Measurements from ENCODE around the gene RBAK. TPM values are rescaled to one million over a fixed set of nuclear protein-coding genes. Genes with fewer than 3 reads are reported as not detected.

The RBAK gene
- total RNA-seq, 2 experiments from 2014 or later: 11.0 to 12.4 TPM

- peaks cover 17% of the 10 kb centered on the region for H3K27me3 Mint-ChIP-seq
- ChIA-PET CTCF (no interaction called here), POLR2A (no interaction called here)
- H3K4me1 Mint-ChIP-seq (ENCODE audit: low read depth): peaks cover 8% of the 10 kb centered on the region
- no peaks in the 10 kb centered on the region for H3K36me3 ChIP-seq (ENCODE audit: insufficient read depth, low read length)
- DNase-seq (no peak), ATAC-seq (ENCODE audit: poor library complexity) (no peak)
- no peaks in the 10 kb centered on the region for H3K9me3 Mint-ChIP-seq
- intact Hi-C loops (cut with DNase I, micrococcal nuclease): no loop called here
- peaks cover 0 to 8% of the 10 kb centered on the region in 2 experiments for H3K9me3 ChIP-seq (ENCODE audit: control insufficient read depth in 1 of 2, insufficient read depth in 1 of 2, low read length in 2 of 2)
- H3K4me1 ChIP-seq (ENCODE audit: insufficient read depth, low read length): peaks cover 10% of the 10 kb centered on the region
- TF ChIP-seq CTCF (IDR thresholded peaks at IDR 0.05): no peak
- peaks cover 0 to 2% of the 10 kb centered on the region in 2 experiments for H3K27me3 ChIP-seq (ENCODE audit: control insufficient read depth in 1 of 2, insufficient read depth in 2 of 2, low read length in 2 of 2)
- no peak overlapping the region for H3K27ac ChIP-seq (ENCODE audit: low read depth in 1 of 2, low read length in 2 of 2)
- no peak overlapping the region for H3K27ac Mint-ChIP-seq
- no peak overlapping the region for H3K4me3 Mint-ChIP-seq
- no peak overlapping the region for H3K4me3 ChIP-seq (ENCODE audit: low read length)
- peaks cover 4% of the 10 kb centered on the region for H3K36me3 Mint-ChIP-seq (ENCODE audit: low read depth)
These were observed 32.1 kb downstream of the RBAK start for GRCh38 chr7:5077740-5078139.

GRCh38 chr7:5082806-5083205, 37.1 kb downstream of the RBAK start:
- no peak overlapping the region for H3K27ac ChIP-seq (ENCODE audit: low read depth in 1 of 2, low read length in 2 of 2)
- POLR2A ChIA-PET: no interaction called here
- H3K9me3 ChIP-seq (ENCODE audit: control insufficient read depth in 1 of 2, insufficient read depth in 1 of 2, low read length in 2 of 2): no peaks in the 10 kb centered on the region
- peaks cover 3% of the 10 kb centered on the region for H3K27me3 Mint-ChIP-seq
- intact Hi-C loops (cut with DNase I, micrococcal nuclease): loop anchor here in 1 of 2 experiments (10.0 kb wide), 1 partner anchor 468 kb away; no protein-coding TSS in a partner anchor
- H3K4me3 Mint-ChIP-seq: no peak overlapping the region
- no peak for TF ChIP-seq CTCF (IDR thresholded peaks at IDR 0.05)
- no peaks in the 10 kb centered on the region for H3K9me3 Mint-ChIP-seq
- peaks cover 0 to 7% of the 10 kb centered on the region in 2 experiments for H3K27me3 ChIP-seq (ENCODE audit: control insufficient read depth in 1 of 2, insufficient read depth in 2 of 2, low read length in 2 of 2)
- H3K4me1 Mint-ChIP-seq (ENCODE audit: low read depth): no peaks in the 10 kb centered on the region
- no peak overlapping the region for H3K4me3 ChIP-seq (ENCODE audit: low read length)
- H3K36me3 ChIP-seq (ENCODE audit: insufficient read depth, low read length): no peaks in the 10 kb centered on the region
- ATAC-seq (ENCODE audit: poor library complexity) (no peak), DNase-seq (no peak)
- H3K4me1 ChIP-seq (ENCODE audit: insufficient read depth, low read length): peaks cover 6% of the 10 kb centered on the region
- H3K36me3 Mint-ChIP-seq (ENCODE audit: low read depth): no peaks in the 10 kb centered on the region
- CTCF ChIA-PET: no interaction called here
- no peak overlapping the region for H3K27ac Mint-ChIP-seq

GRCh38 chr7:5083311-5083711, 37.7 kb downstream of the RBAK start:
- no peaks in the 10 kb centered on the region for H3K27me3 Mint-ChIP-seq
- ChIA-PET POLR2A (no interaction called here), CTCF (no interaction called here)
- no peak overlapping the region for H3K4me3 Mint-ChIP-seq
- H3K27me3 ChIP-seq (ENCODE audit: control insufficient read depth in 1 of 2, insufficient read depth in 2 of 2, low read length in 2 of 2): peaks cover 0 to 7% of the 10 kb centered on the region in 2 experiments
- intact Hi-C loops (cut with DNase I, micrococcal nuclease): loop anchor here in 1 of 2 experiments (10.0 kb wide), 1 partner anchor 469 kb away; no protein-coding TSS in a partner anchor
- H3K27ac ChIP-seq (ENCODE audit: low read depth in 1 of 2, low read length in 2 of 2): no peak overlapping the region
- H3K4me1 ChIP-seq (ENCODE audit: insufficient read depth, low read length): peaks cover 6% of the 10 kb centered on the region
- H3K4me1 Mint-ChIP-seq (ENCODE audit: low read depth): no peaks in the 10 kb centered on the region
- no peaks in the 10 kb centered on the region for H3K9me3 Mint-ChIP-seq
- H3K9me3 ChIP-seq (ENCODE audit: control insufficient read depth in 1 of 2, insufficient read depth in 1 of 2, low read length in 2 of 2): no peaks in the 10 kb centered on the region
- no peak overlapping the region for H3K27ac Mint-ChIP-seq
- H3K36me3 ChIP-seq (ENCODE audit: insufficient read depth, low read length): no peaks in the 10 kb centered on the region
- no peak for TF ChIP-seq CTCF (IDR thresholded peaks at IDR 0.05)
- ATAC-seq (ENCODE audit: poor library complexity) (no peak), DNase-seq (no peak)
- no peak overlapping the region for H3K4me3 ChIP-seq (ENCODE audit: low read length)
- H3K36me3 Mint-ChIP-seq (ENCODE audit: low read depth): no peaks in the 10 kb centered on the region
